ENCODE results near the gene DNER. TPM values are rescaled to one million over a fixed set of nuclear protein-coding genes. Genes with fewer than 3 reads are reported as not detected.

Gene DNER
- total and polyA plus RNA-seq, 12 donors: 49.2 to 309 (median 155) TPM

GRCh38 chr2:229408962-229409361 lies 305.4 kb downstream of the DNER start:
- TF ChIP-seq POLR2A (IDR thresholded peaks at IDR 0.05): no peak
- TF ChIP-seq CTCF (IDR thresholded peaks at IDR 0.05): no peak
- 61 to 79% (median 77%) methylated on average over 3 of the region's 3 CpGs for WGBS, 4 donors
- H3K36me3 ChIP-seq (replicated peaks in 1 of 2): no peaks in the 10 kb centered on the region
- no peak overlapping the region for H3K4me3 ChIP-seq
- peaks cover 14 to 24% of the 10 kb centered on the region in 2 donors for H3K4me1 ChIP-seq (replicated peaks in 1 of 2)
- intact Hi-C loops (cut with DNase I): no loop called here
- H3K27ac ChIP-seq: peak overlapping the region in 3 of 5 donors; percentile 50 to 73 (median 71)
- no peak for DNase-seq
- H3K9me3 ChIP-seq (replicated peaks in 1 of 3): no peaks in the 10 kb centered on the region
- H3K27me3 ChIP-seq: no peaks in the 10 kb centered on the region

GRCh38 chr2:229408356-229408755 lies 306.0 kb downstream of the DNER start:
- intact Hi-C loops (cut with DNase I): no loop called here
- WGBS, 4 donors: 7 to 17% (median 12%) methylated on average over 1 of the region's 1 CpG
- peak overlapping the region in 3 of 5 donors; percentile 71 to 89 (median 73) for H3K27ac ChIP-seq
- no peaks in the 10 kb centered on the region for H3K27me3 ChIP-seq
- H3K4me1 ChIP-seq (replicated peaks in 1 of 2): peaks cover 14 to 24% of the 10 kb centered on the region in 2 donors
- H3K4me3 ChIP-seq: no peak overlapping the region
- peak in 6 of 7 donors; percentile 45 to 80 (median 66) for DNase-seq
- H3K9me3 ChIP-seq (replicated peaks in 1 of 3): no peaks in the 10 kb centered on the region
- no peaks in the 10 kb centered on the region for H3K36me3 ChIP-seq (replicated peaks in 1 of 2)
- TF ChIP-seq CTCF (IDR thresholded peaks at IDR 0.05) (no peak), POLR2A (IDR thresholded peaks at IDR 0.05) (no peak)

DNA sequence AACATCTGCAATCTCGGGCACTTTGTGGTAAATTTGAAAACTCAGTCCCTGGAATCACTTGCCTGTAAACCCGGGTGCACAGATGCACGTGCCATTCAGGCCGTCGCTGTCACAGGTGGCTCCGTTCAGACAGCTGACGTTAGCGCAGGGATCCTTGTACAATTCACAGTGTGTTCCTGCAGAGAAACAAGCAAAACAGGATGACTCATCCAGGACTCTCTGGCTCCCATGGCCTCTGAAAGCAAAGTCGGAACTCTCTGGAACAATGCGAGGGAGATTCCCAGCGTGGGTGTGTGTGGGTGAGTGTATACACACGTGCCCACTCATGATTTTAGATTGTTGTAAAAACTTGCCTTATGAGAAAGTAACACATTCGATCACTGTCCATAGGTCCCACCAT lies 307.2 kb downstream of the DNER start:
- peak overlapping the region; percentile 11 to 89 (median 73) for H3K27ac ChIP-seq
- H3K27me3 ChIP-seq: no peaks in the 10 kb centered on the region
- WGBS, 4 donors: 26 to 36% (median 32%) methylated on average over 13 of the region's 13 CpGs
- no peak for TF ChIP-seq CTCF (IDR thresholded peaks at IDR 0.05)
- peak in 1 of 2 donors; percentile 45 for TF ChIP-seq POLR2A (IDR thresholded peaks at IDR 0.05)
- H3K4me1 ChIP-seq (replicated peaks in 1 of 2): peaks cover 14 to 24% of the 10 kb centered on the region in 2 donors
- no peaks in the 10 kb centered on the region for H3K9me3 ChIP-seq (replicated peaks in 1 of 3)
- peak overlapping the region in 1 of 4 donors; percentile 17 for H3K4me3 ChIP-seq
- DNase-seq: peak; percentile 82 to 92 (median 86)
- intact Hi-C loops (cut with DNase I): no loop called here
- H3K36me3 ChIP-seq (replicated peaks in 1 of 2): no peaks in the 10 kb centered on the region

- 83 to 90% (median 88%) methylated on average over 5 of the region's 5 CpGs for WGBS, 4 donors
- no peaks in the 10 kb centered on the region for H3K36me3 ChIP-seq (replicated peaks in 1 of 2)
- TF ChIP-seq CTCF (IDR thresholded peaks at IDR 0.05): no peak
- no peak for TF ChIP-seq POLR2A (IDR thresholded peaks at IDR 0.05)
- DNase-seq: no peak
- H3K27ac ChIP-seq: no peak overlapping the region
- H3K4me3 ChIP-seq: no peak overlapping the region
- peaks cover 14 to 24% of the 10 kb centered on the region in 2 donors for H3K4me1 ChIP-seq (replicated peaks in 1 of 2)
- intact Hi-C loops (cut with DNase I): no loop called here
- no peaks in the 10 kb centered on the region for H3K9me3 ChIP-seq (replicated peaks in 1 of 3)
- H3K27me3 ChIP-seq: no peaks in the 10 kb centered on the region
Observed at GRCh38 chr2:229405796-229406195, 308.6 kb downstream of the DNER start.
